HTR-8/SVneo (cell line): Measurements from ENCODE around the gene CISTR.
"Not testable (repeated sequence)": the region's sequence is repeated elsewhere in the genome, so short reads cannot be mapped to it uniquely, and the experiment has no call there.

ENCODE experiments used
- DNase-seq: peaks from one replicate; pipeline ENCODE4 v3.0.0; 2011; ENCODE audit warnings: low spot score, mixed read lengths; ENCODE audit not compliant: insufficient read length
- FAIRE-seq: peaks from 2 replicates; lab custom pipeline; 2011; peaks lifted over from hg19 to GRCh38; lab: Jason Lieb, UNC

The CISTR gene

DNA sequence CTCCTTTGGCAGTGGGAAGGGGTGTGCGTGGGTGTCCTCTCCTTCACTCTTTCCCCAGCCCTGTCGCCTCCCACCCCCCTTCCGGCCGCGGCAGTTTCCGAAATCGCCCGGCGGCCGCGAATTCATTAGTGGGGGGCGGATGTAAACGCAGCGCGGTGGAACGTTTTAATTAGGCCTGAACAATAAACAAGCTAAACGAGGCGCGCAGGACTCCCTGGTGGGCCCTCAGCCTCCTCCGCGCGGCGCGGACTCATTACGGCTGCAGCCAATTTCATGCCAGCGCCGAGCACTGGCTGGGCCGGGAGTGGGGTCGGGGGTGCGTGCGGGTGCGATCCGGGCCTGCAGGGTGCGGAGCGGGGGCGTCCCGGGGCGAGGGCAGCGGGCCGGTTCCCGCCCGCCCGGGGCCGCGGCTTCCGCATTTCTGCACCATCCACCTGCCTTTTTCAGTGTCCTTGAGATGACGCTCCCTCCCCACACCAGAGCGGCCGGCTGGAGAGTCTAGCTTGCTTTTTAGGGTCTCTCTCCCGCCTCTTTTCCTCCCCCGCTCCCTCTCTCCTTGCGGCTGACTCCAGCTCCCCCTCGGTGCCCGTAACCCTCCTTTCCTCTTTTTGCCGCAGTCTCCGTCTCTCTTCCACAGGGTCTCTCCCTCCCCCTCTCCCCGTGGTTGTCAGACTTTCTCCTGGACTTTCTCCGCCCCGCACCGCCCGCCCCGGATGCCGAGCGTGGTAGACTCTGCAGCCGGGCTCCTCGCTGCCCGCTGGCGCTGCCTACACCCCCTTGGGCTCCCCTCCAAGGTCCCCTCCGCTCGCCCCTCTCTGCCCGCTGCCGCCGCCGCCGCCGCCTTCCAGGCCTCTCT, at the start of gene CISTR:
Gene CISTR (minus strand): TSS at position 644 of the 856 bp plus-strand sequence.
- DNase-seq (no peak), FAIRE-seq (no peak)

DNA sequence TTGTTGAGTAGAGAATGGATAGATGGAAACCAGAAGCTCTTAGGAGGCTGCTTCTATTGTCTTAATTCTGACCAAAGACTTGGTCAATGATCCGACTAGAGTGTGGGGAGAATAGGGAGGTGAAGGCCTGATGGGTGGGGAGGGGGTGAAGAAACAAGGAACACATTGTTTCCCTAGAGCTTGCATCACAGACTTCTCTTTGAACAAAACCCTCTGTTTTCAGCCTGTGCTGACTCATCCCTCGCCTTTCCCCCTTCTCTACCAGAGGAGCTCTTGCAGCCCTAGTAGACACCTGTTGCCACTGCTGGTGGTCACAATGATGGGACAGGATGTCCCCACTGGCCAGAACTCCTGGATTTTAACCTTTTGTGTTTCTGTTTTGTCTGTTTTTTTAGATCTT, 46.8 kb upstream of the CISTR start:
- FAIRE-seq (no peak), DNase-seq (no peak)

DNA sequence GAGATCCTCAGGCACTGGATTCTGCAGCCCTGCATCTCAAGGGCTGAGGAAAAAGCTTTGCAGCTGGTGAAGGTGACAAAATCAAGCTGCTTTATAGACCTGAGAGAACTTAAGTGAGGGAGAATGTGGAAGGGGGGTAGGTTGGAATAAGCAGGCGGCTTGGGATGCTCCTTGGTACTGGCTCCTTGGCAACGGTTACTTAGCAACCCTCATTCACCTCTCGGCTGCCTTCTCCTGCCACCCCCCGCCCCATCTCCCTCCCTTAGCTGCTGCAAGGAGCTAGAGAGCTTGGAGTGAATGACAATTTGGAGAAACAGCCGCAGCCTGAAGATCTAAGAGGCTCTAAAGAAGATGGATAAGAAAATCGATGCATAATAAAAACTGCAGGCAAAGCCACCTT, 44.1 kb upstream of the CISTR start:
- DNase-seq (no peak), FAIRE-seq (no peak)

DNA sequence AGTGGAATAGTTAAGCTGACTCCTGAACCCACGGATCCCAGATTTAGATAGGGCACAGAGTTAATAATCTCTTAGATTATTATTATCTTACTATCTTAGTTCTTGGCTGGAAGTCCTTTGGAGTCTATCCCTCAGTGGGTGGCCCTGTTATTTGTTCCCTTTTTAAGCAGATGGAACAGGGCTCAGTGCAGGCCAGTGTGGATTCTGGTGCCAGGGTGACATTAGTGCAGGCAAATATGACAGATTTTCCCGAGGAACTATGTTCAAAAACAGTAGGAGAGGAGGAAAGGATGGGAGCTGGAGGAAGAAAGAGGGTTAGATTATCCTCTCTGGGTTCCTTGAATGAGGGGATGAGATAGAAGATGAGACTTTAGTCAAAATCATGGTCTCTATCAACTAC, 41.4 kb upstream of the CISTR start:
- FAIRE-seq (no peak), DNase-seq (no peak)

DNA sequence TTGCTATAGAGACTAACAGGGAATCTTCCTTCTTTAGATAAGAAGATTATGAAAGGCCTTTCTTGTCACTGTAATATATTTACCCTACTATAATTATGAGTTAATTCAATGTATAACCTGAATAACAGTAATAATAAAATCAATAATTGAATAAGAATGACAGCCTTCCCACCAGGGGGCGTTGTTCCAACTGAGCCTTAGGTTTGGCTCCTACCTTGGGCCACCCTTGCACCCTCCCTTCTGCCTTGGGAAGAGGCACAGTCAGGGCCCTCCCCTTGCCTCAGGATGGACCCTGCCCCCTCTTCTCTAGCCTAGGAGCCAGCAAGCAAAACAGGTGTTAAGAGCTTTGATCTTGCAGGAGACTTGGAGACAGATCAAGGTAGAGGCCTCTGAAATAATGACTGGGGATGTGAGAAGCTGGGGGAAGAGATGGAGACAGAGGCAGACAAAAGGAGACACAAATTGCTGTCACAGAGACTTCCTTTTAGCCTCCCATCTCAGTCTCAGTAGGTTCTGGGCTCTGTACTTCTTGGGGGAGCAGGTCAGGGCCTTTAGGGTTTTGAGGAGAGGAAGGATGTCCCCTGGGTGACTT, 40.1 kb upstream of the CISTR start:
- DNase-seq = no peak

DNA sequence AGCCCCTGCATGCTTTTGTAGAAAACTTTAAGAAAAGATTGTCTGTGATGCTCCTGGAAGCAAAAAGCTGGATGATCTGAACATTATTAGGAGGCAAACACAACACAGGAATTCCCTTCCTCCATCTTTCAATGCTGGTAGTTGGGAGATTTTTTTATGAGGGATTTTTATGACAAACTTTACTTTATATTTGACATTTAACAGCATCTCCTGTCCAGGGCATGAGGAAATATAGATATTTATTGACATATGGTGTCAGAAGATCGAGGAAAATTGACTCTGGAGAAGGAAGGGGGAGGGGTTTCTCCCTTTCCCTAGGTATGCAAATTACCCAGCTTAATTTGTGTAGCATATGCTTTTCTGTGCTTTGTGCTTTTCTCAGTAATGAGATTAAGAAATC, 37.8 kb upstream of the CISTR start:
- no peak for DNase-seq
- no peak for FAIRE-seq

More for the DNA sequence above, 40.1 kb upstream of the CISTR start:
- no peak for FAIRE-seq

DNA sequence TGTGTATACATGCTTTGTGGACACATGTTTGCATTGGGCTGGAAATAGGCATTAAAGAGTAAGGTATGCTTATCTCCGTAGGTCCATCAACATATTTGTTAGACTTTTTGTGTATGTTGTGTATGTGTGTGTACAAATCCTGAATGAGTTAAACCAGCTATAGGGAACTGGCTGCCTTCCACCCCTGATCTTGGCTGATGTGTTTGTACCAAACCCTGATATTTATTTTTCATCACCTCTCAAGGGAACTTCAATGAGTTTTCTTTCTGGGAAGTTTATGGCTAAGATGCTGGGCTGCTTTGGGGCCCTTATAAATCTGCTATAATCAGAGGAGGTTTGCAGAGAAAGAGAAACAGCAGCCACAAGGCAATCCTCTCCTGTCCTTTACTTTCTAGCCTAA, 37.1 kb upstream of the CISTR start:
- FAIRE-seq (no peak), DNase-seq (no peak)

DNA sequence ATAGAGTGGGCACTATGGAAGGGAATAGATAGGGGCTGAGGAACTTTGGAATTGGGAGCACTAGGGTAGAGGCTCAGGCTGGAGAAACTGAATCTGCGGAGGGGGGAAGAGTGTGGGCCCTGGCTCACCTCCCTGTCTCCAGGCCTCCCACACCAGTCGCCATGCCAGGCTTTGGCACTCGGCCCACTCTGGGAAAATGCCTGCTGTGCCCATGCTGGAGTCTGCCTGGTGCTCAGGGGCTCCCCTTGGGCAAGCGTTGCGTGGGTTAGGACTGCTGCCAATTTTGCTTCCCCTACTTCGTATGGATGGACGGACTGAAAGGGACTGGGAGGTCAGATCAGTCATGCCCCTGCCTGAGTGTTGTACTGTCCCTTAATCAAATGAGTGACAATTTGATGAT, 34.6 kb upstream of the CISTR start:
- FAIRE-seq = no peak
- no peak for DNase-seq

DNA sequence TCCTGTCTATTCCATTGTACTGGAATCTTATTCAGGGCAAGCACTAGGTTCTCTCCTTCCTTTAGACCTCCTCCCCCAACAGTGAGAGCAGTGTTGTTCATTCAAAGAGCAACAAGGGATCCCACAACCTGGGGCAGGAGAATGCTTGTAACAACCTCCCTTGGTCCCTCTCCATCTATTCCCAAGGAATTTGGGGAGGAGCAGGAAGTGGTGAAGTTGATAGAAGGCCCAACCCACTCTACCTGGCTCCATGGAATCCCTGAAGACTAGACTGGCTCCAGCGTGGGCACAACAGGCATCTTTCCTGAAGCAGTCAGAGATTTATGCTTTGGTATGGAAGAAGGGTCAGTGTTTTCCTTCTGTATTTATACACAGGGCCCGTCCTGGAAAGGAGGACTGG, 33.4 kb upstream of the CISTR start:
- FAIRE-seq (no peak), DNase-seq (no peak)

DNA sequence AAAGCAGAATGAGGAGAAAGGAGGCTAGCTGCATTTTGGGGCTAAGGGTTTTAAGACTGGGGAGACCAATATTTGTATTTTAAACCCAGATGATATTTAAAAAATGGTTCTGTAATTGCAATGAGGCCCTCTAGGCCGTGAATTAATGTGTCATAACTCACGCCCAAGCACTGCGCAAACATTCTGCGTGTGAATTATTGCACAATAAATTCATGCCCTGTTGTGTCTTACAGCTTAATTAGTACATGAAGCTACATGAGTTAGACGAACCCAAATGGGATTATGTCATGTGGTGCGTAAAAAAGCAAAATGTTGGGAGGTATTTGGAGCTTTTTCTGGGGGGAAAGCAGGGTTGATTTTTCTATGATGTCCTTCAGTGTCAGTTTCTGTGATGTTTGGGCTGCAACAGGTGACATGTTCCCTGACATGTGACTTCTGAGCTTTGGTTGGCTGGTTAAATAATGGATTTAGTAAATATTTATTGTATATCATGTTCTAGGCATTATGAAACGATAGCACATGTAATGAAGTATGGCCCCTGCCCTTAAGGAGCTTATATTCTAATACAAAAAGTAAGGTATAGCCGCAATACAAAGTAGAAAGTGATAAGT, 30.4 kb upstream of the CISTR start:
- FAIRE-seq (no peak), DNase-seq (no peak)

DNA sequence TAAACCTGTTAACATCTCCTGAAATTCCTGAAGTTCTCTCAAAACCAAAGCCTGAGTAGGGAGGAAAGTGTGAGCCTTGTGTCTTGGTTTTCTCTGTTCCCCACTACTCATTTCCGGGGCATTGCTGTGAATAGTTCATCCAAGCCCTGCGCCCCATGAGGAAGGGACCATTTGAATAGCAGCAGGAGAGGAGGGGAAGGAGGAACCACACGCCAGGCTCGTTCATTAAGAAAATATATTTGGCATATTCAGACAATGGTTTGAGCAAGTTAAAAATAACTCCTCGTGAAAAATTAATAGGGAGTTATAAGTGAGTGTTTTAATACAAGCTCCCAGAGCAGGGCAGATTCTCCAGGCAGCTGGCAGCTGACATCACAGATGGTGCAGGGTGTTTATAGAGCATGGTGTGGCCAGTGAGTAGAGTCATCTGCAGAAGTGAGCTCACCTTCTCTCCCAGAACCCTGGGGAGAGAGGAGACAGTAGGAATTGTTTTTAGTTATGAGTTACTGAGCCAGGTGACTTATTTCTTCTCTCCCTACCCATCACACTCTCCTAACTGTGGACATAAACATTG, 29.5 kb upstream of the CISTR start:
- no peak for FAIRE-seq
- DNase-seq = no peak

DNA sequence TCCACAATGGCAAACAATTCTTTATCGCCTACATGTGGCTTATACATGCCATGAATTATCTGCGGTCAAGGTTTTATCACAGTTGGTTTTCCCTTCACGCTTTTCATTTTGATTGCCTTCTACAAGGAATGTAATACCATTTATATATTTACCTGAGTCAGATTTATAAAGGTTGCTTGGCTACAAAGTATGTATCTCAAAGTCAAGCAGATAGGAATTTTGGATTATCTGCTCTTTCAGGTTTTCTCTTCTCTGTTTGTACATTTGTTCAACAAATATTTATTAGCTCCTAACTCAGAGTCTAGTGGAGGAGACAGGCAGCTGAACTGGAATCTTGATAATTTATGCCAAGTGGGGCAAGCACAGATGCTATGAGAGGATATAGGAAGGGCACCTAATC, 28.5 kb upstream of the CISTR start:
- FAIRE-seq = no peak
- DNase-seq = no peak

DNA sequence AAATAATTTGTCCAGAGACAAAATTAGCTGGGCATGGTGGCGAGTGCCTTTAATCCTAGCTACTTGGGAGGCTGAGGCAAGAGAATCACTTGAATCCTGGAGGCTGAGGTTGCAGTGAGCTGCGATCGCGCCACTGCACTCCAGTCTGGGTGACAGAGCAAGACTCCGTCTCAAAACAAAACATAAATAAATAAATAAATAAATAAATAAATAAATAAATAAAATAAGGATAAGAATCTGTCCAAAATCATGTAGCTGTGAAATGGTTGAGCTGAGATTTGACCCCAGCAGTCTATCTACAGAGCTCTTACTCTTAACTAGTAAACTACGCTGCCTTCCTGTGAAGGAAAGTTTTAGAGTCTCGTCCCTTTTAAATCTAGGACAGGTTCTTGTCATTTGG, 27.9 kb upstream of the CISTR start:
- not testable (repeated sequence) for DNase-seq, FAIRE-seq

DNA sequence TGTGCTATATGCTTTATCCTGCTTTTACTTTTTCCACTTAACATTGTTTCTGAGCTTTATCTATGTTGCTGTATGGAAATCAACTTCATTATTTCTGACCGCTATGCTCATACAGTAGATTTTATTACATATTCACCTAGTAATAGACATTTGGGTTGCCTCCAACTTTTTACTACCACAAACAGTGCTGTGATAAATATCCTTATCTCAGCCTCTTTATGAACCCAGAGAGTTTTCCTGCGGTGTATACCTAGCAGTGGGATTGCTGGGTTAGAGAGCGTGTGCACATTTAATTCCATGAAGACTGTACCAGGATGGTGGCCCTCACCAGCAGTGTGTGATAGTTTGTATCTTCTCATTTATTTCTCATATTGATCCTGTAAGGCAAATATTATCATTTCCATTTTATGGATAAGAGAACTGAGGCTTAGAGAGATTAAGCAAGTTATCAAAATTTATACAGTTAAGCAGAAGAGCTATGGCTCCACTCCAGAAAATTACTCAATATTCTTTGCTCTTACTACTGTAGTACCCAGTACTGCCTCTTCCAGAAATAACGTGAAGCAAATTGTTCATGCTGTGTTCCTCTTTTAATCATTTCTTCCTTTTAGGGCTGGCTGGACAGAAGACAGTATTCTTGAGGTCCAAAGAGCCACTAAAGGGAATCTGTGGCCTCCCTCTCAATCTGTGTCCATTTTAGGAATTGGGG, 26.3 kb upstream of the CISTR start:
- FAIRE-seq (no peak), DNase-seq (no peak)

DNA sequence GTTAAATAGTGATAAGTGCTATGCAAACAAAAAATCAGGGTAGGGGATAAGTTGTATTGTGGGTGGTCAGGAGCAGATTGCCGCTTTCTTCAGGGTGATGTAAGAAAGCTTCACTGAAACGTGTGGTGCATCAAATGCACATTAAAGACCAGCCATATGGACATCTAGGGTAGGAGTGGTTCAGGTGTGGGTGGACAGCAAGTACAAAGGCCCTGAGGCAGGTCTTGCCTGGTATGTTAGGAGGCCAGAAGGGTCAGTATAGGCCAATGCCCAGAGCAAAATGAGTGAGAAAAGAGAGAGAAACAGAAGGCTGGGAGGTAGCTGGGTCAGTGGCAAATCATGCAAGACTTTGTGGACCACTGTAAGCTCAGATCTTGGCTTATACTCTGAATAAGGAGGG, 25.6 kb upstream of the CISTR start:
- DNase-seq = no peak
- FAIRE-seq = no peak

DNA sequence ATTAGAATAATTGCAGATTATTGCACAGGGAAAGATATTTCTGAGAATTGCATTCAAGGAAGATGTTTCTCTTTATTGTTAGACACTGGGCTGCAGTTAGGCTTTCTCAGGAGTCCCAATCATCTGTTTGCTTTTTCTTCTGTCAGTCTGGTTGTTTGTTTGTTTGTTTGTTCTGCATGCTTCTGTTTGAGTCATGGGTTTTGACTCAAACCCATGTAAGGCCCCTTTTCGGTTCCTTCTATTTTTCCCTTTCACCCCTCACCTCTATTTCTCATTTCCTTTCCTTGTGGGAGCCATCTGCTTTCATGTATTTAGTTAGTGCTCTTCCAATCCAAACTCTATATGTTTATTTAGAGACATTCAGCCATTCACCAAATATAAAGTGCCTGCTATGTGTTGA, 25.1 kb upstream of the CISTR start:
- no peak for FAIRE-seq

DNA sequence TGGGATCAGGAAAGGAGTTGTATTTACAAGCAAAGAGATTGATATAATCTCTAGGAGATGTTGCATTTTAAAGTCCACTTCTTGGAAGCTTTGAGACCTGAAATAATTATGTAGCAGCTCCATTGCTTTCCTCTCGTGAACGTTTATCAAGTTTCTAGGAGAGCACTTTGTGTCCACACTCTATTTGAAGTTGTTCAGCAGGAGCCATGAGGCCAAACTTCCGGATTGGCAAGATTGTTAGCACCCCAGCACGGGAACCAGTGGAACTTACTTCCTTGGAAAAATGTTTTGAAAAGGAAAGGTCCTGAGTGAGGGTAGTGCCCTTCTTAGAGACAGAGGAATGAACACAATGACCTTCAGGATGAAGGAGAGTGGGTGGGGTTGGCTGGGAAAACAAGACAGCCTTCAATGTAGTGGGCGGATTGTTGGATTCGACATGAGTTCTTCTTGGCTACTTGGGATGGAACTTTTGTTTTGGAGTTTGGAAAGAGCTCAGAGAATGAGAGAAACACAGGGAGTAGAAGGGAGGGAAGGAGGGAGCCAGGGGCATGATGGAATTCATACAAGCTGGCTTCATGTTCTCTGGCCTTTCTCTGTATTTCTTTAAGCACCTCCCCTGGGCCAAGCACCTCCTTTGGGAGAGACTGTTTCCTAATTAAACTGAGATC, 23.8 kb upstream of the CISTR start:
- DNase-seq (no peak), FAIRE-seq (no peak)

More for the DNA sequence above, 25.1 kb upstream of the CISTR start:
- no peak for DNase-seq

DNA sequence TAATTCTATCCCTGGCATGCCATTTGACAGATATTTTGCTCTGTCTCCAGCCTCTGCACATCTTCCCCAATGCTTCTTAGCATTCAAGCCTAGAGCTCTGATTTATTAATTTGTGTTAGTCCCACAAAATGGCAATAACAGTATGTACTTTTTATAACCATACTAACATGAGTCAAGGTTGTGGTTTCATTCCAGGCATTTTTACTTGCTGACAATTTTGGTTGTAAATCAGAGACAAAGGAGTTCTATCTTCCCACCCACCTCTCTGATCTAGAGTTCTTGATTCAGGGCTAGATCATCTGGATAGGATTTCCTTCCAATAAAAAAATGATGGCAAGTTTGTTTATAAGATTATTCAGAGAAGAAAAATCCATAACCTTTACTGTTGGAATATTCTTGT, 18.5 kb upstream of the CISTR start:
- no peak for FAIRE-seq
- peak; percentile 75 for DNase-seq

DNA sequence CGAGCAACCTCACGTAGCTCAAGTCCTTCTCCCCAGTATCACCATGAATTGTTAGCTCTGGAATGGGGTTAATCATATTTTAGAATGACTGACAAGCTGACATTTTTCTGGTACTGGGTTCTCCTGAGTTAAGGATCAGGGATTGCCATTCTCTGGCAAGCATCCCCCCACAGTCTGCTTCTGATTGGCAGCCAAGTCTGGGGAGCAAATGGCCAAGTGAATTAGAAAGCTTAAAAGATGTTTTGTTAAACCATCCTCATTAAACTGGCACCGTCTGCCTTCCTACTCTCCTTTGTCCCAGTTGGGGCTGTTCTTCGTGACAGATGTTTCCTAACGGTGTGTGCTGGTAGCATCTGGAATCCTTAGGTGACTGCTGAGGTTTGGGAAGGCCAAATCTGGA, 17.2 kb upstream of the CISTR start:
- FAIRE-seq = no peak
- DNase-seq = no peak

DNA sequence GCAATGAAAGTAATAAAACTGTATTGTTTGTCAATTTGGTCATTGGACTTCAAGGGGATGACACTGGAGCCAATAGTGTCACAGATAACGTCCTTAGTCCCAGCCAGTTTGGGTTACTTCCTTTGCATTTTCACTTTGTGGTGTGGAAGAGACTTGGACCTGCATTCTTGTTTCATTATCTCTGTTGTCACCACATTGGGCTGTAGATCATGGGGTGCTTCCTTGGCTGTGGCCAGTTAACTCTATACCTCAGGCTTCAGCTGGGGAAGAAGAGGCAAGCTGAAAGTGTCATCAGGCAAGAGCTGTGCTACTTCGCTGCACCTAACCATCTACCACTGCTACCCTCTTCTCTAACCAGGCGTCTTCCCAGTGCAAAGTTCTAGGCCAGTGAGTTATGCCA, 15.1 kb upstream of the CISTR start:
- DNase-seq (no peak), FAIRE-seq (no peak)
